K562 (cell line): ENCODE results near the gene DIP2C. TPM values are rescaled to one million over a fixed set of nuclear protein-coding genes. Genes with fewer than 3 reads are reported as not detected.

Experiments used
- CUX1 ChIP-seq: fragments of 200-800 bp; sonication (Bioruptor generic); IDR thresholded peaks from 2 replicates; pipeline ENCODE4 v1.6.1; 2016; ENCODE audit warnings: missing genetic modification characterization, missing compliant biosample characterization
- DACH1 ChIP-seq: fragments of 450-650 bp; IDR thresholded peaks from 2 replicates; pipeline ENCODE4 v1.6.1; 2018; ENCODE audit not compliant: partially characterized antibody
- polyA plus RNA-seq, 8 experiments: library from polyadenylated mRNA; depleted of rRNA in 4 of 8; stranded (reverse) in 5 of 8; unstranded in 3 of 8; fragments of >200 nt; fragmentation: Nextera tagmentation in 2 of 8; fragmentation: Illumina TruSeq in 1 of 8; extraction: Ambion mirVana in 2 of 8; extraction: Trizol in 1 of 8; gene quantifications; 2 replicates each; pipeline versions ENCODE4 v1.2.1 to v1.2.3, GENCODE V29; 2011 to 2014; ENCODE audit warnings: inconsistent platforms in 1 of 8, missing spikeins in 1 of 8
- total RNA-seq, 7 experiments: library from RNA; depleted of rRNA in 6 of 7; stranded (reverse); fragments of >200 nt in 6 of 7; fragmentation: Illumina TruSeq in 2 of 7; extraction: Trizol in 2 of 7; gene quantifications; 2 replicates each; pipeline versions ENCODE4 v1.2.1 to v1.2.3, GENCODE V29; 2011 to 2021; ENCODE audit warnings: low replicate concordance in 1 of 7
- TF ChIP-seq, protein P1 (sequence below), 2 experiments: fragments of 450-650 bp in 1 of 2; sonication (generic) in 1 of 2; formaldehyde crosslinking in 1 of 2; IDR thresholded peaks in 1 of 2; conservative IDR thresholded peaks in 1 of 2; 2 replicates each; pipeline versions ENCODE4 v1.6.1 to v1.8.1; 2016 to 2023; ENCODE audit warnings: mild to moderate bottlenecking in 2 of 2, moderate library complexity in 2 of 2, inconsistent platforms in 1 of 2, missing genetic modification reagents in 1 of 2

Gene DIP2C
- total and polyA plus RNA-seq, 9 of the 15 experiments (the other 6 are each of a cell fraction or from before 2014, with no cell fraction given): 0.01 TPM; not detected in 8

- TF ChIP-seq CUX1 (no peak), DACH1 (no peak)
- TF ChIP-seq, protein P1, sequence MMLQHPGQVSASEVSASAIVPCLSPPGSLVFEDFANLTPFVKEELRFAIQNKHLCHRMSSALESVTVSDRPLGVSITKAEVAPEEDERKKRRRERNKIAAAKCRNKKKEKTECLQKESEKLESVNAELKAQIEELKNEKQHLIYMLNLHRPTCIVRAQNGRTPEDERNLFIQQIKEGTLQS (IDR thresholded peaks at IDR 0.05): no peak
- TF ChIP-seq, protein P1 (CRISPR knock-in tag; conservative IDR thresholded peaks at IDR 0.05): no peak
Measured at GRCh38 chr10:529468-530230, 159.8 kb downstream of the DIP2C start (continued).
